SK-N-MC (cell line): ENCODE data around the gene WDR91.
"Not testable (repeated sequence)": the region's sequence is repeated elsewhere in the genome, so short reads cannot be mapped to it uniquely, and the experiment has no call there.

Experiments
- DNase-seq: peaks from one replicate; pipeline ENCODE4 v3.0.0-alpha.2; 2011; ENCODE audit warnings: low read depth, low spot score
- H3K27ac ChIP-seq: fragments of 200-600 bp; sonication (generic); 2 replicates; pipeline ENCODE4 v1.5.1; 2016; ENCODE audit warnings: mixed run types
- H3K36me3 ChIP-seq: fragments of 200-600 bp; sonication (generic); 2 replicates; pipeline ENCODE4 v1.6.1; 2017; ENCODE audit warnings: antibody characterized with exemption, low read length, mixed read lengths; ENCODE audit not compliant: insufficient read depth
- H3K4me3 ChIP-seq: fragments of 200-600 bp; sonication (generic); 2 replicates; pipeline ENCODE4 v1.5.1; 2016
- H3K9ac ChIP-seq: fragments of 200-600 bp; sonication (generic); 2 replicates; pipeline ENCODE4 v1.8.0; 2017; ENCODE audit warnings: mixed run types, mixed read lengths; ENCODE audit not compliant: insufficient read length
- H3K9me3 ChIP-seq: fragments of 200-600 bp; sonication (generic); 2 replicates; pipeline ENCODE4 v1.6.1; 2017; ENCODE audit warnings: low read depth, mild to moderate bottlenecking, antibody characterized with exemption, low read length, moderate library complexity, mixed read lengths
- EZH2 ChIP-seq: fragments of 200-600 bp; sonication (generic); IDR thresholded peaks from one replicate; pipeline ENCODE4 v1.6.1; 2017; ENCODE audit warnings: antibody characterized with exemption
- FOXP2 ChIP-seq: optimal IDR thresholded peaks from 2 replicates; pipeline ENCODE3; 2011; ENCODE audit warnings: mild to moderate bottlenecking, moderate library complexity; ENCODE audit not compliant: insufficient read depth; ENCODE audit errors: extremely low read length, control extremely low read depth
- POLR2AphosphoS5 ChIP-seq: IDR thresholded peaks from 2 replicates; pipeline ENCODE4 v1.6.1; 2012; ENCODE audit warnings: mild to moderate bottlenecking, low read depth, low read length, borderline replicate concordance

WDR91 gene

GRCh38 chr7:135217645-135218509 is 6.6 kb upstream of the WDR91 start:
- DNase-seq = no peak
- no peak overlapping the region for H3K27ac ChIP-seq
- TF ChIP-seq FOXP2 = no peak
- no peak for TF ChIP-seq POLR2AphosphoS5
- no peak for TF ChIP-seq EZH2
- no peak overlapping the region for H3K9ac ChIP-seq
- no peak overlapping the region for H3K4me3 ChIP-seq
- H3K9me3 ChIP-seq = no peaks in the 10 kb centered on the region; the same call in 1 of the 2 replicates
- H3K36me3 ChIP-seq = no peaks in the 10 kb centered on the region

- no peak for DNase-seq
- Histone ChIP-seq H3K27ac (no peak overlapping the region), H3K4me3 (no peak overlapping the region), H3K36me3 (no peaks in the 10 kb centered on the region), H3K9me3 (no peaks in the 10 kb centered on the region), H3K9ac (no peak overlapping the region)
- TF ChIP-seq FOXP2 = no peak
- TF ChIP-seq POLR2AphosphoS5 = no peak
- TF ChIP-seq EZH2 = no peak
These were observed 4.4 kb upstream of the WDR91 start for GRCh38 chr7:135215698-135216097.

DNA sequence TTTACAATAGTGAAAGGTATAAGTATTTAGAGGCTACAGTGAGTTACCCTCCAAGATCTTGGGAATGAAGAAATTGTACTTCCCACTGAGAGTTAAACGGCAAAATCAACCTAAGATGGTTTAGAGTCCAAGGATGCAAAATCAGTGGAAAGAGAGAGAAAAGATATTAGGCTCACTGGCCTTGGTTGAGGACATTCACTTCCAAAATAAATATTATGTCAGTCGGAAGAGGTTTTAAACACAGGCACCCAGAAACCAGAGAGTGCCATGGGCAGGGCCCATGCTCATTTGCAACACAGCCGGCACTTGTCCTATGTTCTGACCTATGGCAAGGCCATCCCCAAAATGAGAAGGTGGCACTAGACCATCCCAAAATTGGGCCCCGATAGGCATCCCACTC is 3.9 kb upstream of the WDR91 start:
- H3K36me3 ChIP-seq = no peaks in the 10 kb centered on the region
- H3K4me3 ChIP-seq = no peak overlapping the region
- no peaks in the 10 kb centered on the region for H3K9me3 ChIP-seq
- no peak for TF ChIP-seq POLR2AphosphoS5
- no peak for TF ChIP-seq EZH2
- no peak for TF ChIP-seq FOXP2
- no peak for DNase-seq
- no peak overlapping the region for H3K27ac ChIP-seq
- H3K9ac ChIP-seq = no peak overlapping the region

- TF ChIP-seq EZH2 = no peak
- TF ChIP-seq POLR2AphosphoS5 = no peak
- TF ChIP-seq FOXP2 = no peak
- DNase-seq = no peak
- Histone ChIP-seq H3K4me3 (no peak overlapping the region), H3K9ac (no peak overlapping the region), H3K36me3 (no peaks in the 10 kb centered on the region), H3K27ac (no peak overlapping the region), H3K9me3 (no peaks in the 10 kb centered on the region)
These were observed 2.5 kb upstream of the WDR91 start for GRCh38 chr7:135213831-135214230.

DNA sequence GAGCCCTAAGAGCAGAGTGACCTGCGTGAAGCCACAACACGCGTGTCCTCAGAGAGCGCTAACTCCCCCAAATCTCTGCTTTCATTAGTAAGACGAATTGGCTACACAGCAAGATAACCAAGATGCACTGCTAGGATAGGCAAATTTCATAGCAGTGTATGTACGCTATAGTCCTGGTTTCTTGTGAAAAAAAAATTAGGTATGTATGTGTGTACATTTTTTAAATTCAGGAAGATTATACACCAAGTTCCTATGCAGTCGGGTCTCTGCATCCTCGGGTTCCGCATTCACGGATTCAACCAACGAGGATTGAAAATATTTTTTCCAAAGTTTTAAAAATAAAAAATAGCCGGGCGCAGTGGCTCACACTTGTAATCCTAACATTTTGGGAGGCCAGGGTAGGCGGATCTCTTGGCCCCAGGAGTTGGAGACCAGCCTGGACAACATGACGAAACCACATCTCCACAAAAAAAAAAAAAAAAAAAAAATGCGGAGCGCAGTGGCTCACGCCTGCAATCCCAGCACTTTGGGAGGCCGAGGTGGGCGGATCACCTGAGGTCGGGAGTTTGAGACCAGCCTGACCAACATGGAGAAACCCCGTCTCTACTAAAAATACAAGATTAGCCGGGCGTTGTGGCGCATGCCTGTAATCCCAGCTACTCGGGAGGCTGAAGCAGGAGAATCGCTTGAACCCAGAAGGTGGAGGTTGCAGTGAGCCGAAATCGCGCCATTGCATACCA is 790 bp upstream of the WDR91 start:
- H3K9me3 ChIP-seq, H3K36me3 ChIP-seq, DNase-seq: not testable (repeated sequence)
- H3K4me3 ChIP-seq = peak overlapping the region; percentile 88
- peak overlapping the region; percentile 84 for H3K9ac ChIP-seq
- H3K27ac ChIP-seq = 0 out of 2 replicates have a peak overlapping the region, but pooled peaks have one; percentile 25

GRCh38 chr7:135210888-135211178 is 493 bp downstream of the WDR91 start:
- no peak for DNase-seq
- Histone ChIP-seq H3K9ac (peak overlapping the region; percentile 88), H3K9me3 (no peaks in the 10 kb centered on the region), H3K27ac (no peak overlapping the region), H3K4me3 (peak overlapping the region; percentile 88), H3K36me3 (no peaks in the 10 kb centered on the region)
- TF ChIP-seq EZH2 (no peak), FOXP2 (no peak), POLR2AphosphoS5 (no peak)

GRCh38 chr7:135209225-135209834 is 2.0 kb downstream of the WDR91 start:
- Histone ChIP-seq H3K36me3 (no peaks in the 10 kb centered on the region), H3K4me3 (no peak overlapping the region), H3K9me3 (no peaks in the 10 kb centered on the region), H3K27ac (no peak overlapping the region), H3K9ac (no peak overlapping the region)
- TF ChIP-seq POLR2AphosphoS5 (no peak), FOXP2 (no peak), EZH2 (no peak)
- no peak for DNase-seq

GRCh38 chr7:135208102-135208793 is 3.1 kb downstream of the WDR91 start:
- H3K9ac ChIP-seq = no peak overlapping the region
- no peaks in the 10 kb centered on the region for H3K36me3 ChIP-seq
- no peaks in the 10 kb centered on the region for H3K9me3 ChIP-seq
- TF ChIP-seq POLR2AphosphoS5 (no peak), FOXP2 (no peak), EZH2 (no peak)
- no peak overlapping the region for H3K4me3 ChIP-seq
- H3K27ac ChIP-seq = no peak overlapping the region
- DNase-seq = no peak
